IMR-90 (cell line): Measurements from ENCODE around the gene DOCK1. TPM values are rescaled to one million over a fixed set of nuclear protein-coding genes. Genes with fewer than 3 reads are reported as not detected.

Experiments used
- ATAC-seq: fragments of 200-7000 bp; cut with Tn5 transposase; 2 replicates; pipeline ENCODE4 v1.9.1; 2020; ENCODE audit warnings: low read depth, mild to moderate bottlenecking, moderate library complexity
- BruUV-seq: library from RNA; stranded (reverse); fragments of 400-500 nt; replicated peaks from 2 replicates; lab custom pipeline; 2021; lab: Mats Ljungman, UMichigan
- CTCF ChIA-PET: fragments of 300-600 bp; formaldehyde crosslinking; extraction: SDS; loops from one replicate; lab custom pipeline; 2021; ENCODE audit warnings: antibody characterized with exemption; lab: Yijun Ruan, JAX
- POLR2A ChIA-PET: fragments of 300-600 bp; sonication (Branson Sonifier 250); formaldehyde crosslinking; loops from one replicate; lab custom pipeline; 2022; ENCODE audit warnings: antibody characterized with exemption; ENCODE audit not compliant: unreplicated experiment; lab: Charles Lee
- DNase-seq: peaks from one replicate; pipeline ENCODE4 v3.0.0; 2013
- H2AFZ ChIP-seq: replicated peaks from 2 replicates; pipeline ENCODE3; 2013; ENCODE audit warnings: low read length, mild to moderate bottlenecking; ENCODE audit not compliant: poor library complexity
- H2AK5ac ChIP-seq: 2 replicates; pipeline ENCODE4 v1.6.1; 2013; ENCODE audit warnings: low read depth, low read length, inconsistent platforms
- H2AK9ac ChIP-seq: replicated peaks from 2 replicates; pipeline ENCODE3; 2013; ENCODE audit warnings: mild to moderate bottlenecking, low read depth, low read length, moderate library complexity; ENCODE audit not compliant: poor library complexity
- H2BK120ac ChIP-seq: 2 replicates; pipeline ENCODE4 v1.6.1; 2013; ENCODE audit warnings: low read depth, low read length, inconsistent platforms
- H2BK15ac ChIP-seq: 3 replicates; pipeline ENCODE4 v1.6.1; 2013; ENCODE audit warnings: low read depth, low read length, inconsistent platforms
- H2BK20ac ChIP-seq: 2 replicates; pipeline ENCODE4 v1.6.1; 2013; ENCODE audit warnings: low read depth, mild to moderate bottlenecking, inconsistent platforms, low read length, moderate library complexity
- H2BK5ac ChIP-seq: 2 replicates; pipeline ENCODE4 v1.6.1; 2013; ENCODE audit warnings: mild to moderate bottlenecking, low read depth, low read length, inconsistent platforms; ENCODE audit not compliant: poor library complexity, severe bottlenecking
- H3K14ac ChIP-seq: replicated peaks from 2 replicates; pipeline ENCODE4 v1.6.1; 2013; ENCODE audit warnings: low read depth, low read length, inconsistent platforms
- H3K18ac ChIP-seq: 2 replicates; pipeline ENCODE4 v1.6.1; 2013; ENCODE audit warnings: low read depth, low read length, control low read depth
- H3K23ac ChIP-seq: 2 replicates; pipeline ENCODE4 v1.6.1; 2013; ENCODE audit warnings: low read depth, low read length, inconsistent platforms
- H3K27ac ChIP-seq: 2 replicates; pipeline ENCODE4 v1.5.1; 2013; ENCODE audit warnings: mild to moderate bottlenecking, control low read depth, low read length; ENCODE audit not compliant: insufficient read depth
- H3K27me3 ChIP-seq: 2 replicates; pipeline ENCODE4 v1.6.1; 2013; ENCODE audit warnings: low read length; ENCODE audit not compliant: control insufficient read depth, insufficient read depth
- H3K36me3 ChIP-seq: 2 replicates; pipeline ENCODE4 v1.6.1; 2013; ENCODE audit warnings: low read length, mixed read lengths; ENCODE audit not compliant: control insufficient read depth, insufficient read depth
- H3K4ac ChIP-seq: 2 replicates; pipeline ENCODE4 v1.6.1; 2013; ENCODE audit warnings: low read depth, low read length, inconsistent platforms
- H3K4me1 ChIP-seq: 2 replicates; pipeline ENCODE4 v1.6.1; 2013; ENCODE audit warnings: low read length, mixed read lengths; ENCODE audit not compliant: control insufficient read depth, insufficient read depth
- H3K4me2 ChIP-seq: 2 replicates; pipeline ENCODE4 v1.6.1; 2013; ENCODE audit warnings: low read depth, mild to moderate bottlenecking, control low read depth, low read length, moderate library complexity
- H3K4me3 ChIP-seq: 2 replicates; pipeline ENCODE4 v1.5.1; 2013; ENCODE audit warnings: low read depth, mild to moderate bottlenecking, control low read depth, low read length, moderate library complexity; ENCODE audit not compliant: insufficient read depth
- H3K56ac ChIP-seq: 2 replicates; pipeline ENCODE4 v1.6.1; 2013; ENCODE audit warnings: low read length, inconsistent platforms; ENCODE audit not compliant: insufficient read depth; ENCODE audit errors: extremely low read depth
- H3K79me1 ChIP-seq, 2 experiments: 2 replicates each; pipeline ENCODE4 v1.6.1; 2013; ENCODE audit warnings: low read length in 2 of 2, inconsistent platforms in 1 of 2, low read depth in 1 of 2
- H3K9ac ChIP-seq: 2 replicates; pipeline ENCODE4 v1.6.1; 2013; ENCODE audit warnings: low read depth, low read length, control low read depth
- H3K9me1 ChIP-seq: 2 replicates; pipeline ENCODE4 v1.6.1; 2013; ENCODE audit warnings: low read length, inconsistent platforms; ENCODE audit not compliant: insufficient read depth
- H3K9me3 ChIP-seq: 2 replicates; pipeline ENCODE4 v1.6.1; 2013; ENCODE audit warnings: low read length; ENCODE audit not compliant: control insufficient read depth, insufficient read depth
- H4K20me1 ChIP-seq: 2 replicates; pipeline ENCODE4 v1.6.1; 2013; ENCODE audit warnings: low read length, inconsistent platforms; ENCODE audit not compliant: insufficient read depth
- H4K5ac ChIP-seq: 2 replicates; pipeline ENCODE4 v1.6.1; 2013; ENCODE audit warnings: mild to moderate bottlenecking, low read depth, low read length, control low read depth
- H4K8ac ChIP-seq, 2 experiments: 2 replicates each; pipeline ENCODE4 v1.6.1; 2013; ENCODE audit warnings: low read depth in 2 of 2, low read length in 2 of 2, control low read depth in 1 of 2, inconsistent platforms in 1 of 2
- H4K91ac ChIP-seq: 2 replicates; pipeline ENCODE4 v1.6.1; 2013; ENCODE audit warnings: low read depth, low read length, inconsistent platforms; ENCODE audit not compliant: insufficient read depth
- FOS ChIP-seq: fragments of 150-350 bp; IDR thresholded peaks from 2 replicates; pipeline ENCODE4 v1.6.1; 2016; ENCODE audit warnings: low read depth, low read length
- MXI1 ChIP-seq: IDR thresholded peaks from 2 replicates; pipeline ENCODE4 v1.6.1; 2012; ENCODE audit warnings: low read depth, mild to moderate bottlenecking, low read length, moderate library complexity, borderline replicate concordance
- RAD21 ChIP-seq: IDR thresholded peaks from 2 replicates; pipeline ENCODE4 v1.6.1; 2012; ENCODE audit warnings: low read length, improper control_type of control experiment
- RFX5 ChIP-seq: IDR thresholded peaks from 2 replicates; pipeline ENCODE4 v1.8.0; 2012; ENCODE audit warnings: low read depth, mild to moderate bottlenecking, low read length, moderate library complexity
- WGBS, 2 experiments: methylation state at CpG; one replicate each; pipeline versions ENCODE4 v1.1.5 to v1.1.7; 2013; ENCODE audit warnings: missing lambda C conversion rate in 2 of 2; ENCODE audit not compliant: insufficient read length in 1 of 2; ENCODE audit errors: extremely low coverage in 2 of 2; 5-methylcytosine and 5-hydroxymethylcytosine counted together
- dilution Hi-C: fragments of 300-500 bp; cut with HindIII; formaldehyde crosslinking; loops from one replicate; pipeline ENCODE4 v1.14.3; 2018; ENCODE audit warnings: low sequenced_read_pairs; ENCODE audit not compliant: unreplicated experiment
- in situ Hi-C: fragments of 300-500 bp; cut with MboI; formaldehyde crosslinking; loops from 3 replicates; pipeline ENCODE4 v1.14.3; 2019; ENCODE audit warnings: low sequenced_read_pairs, inconsistent platforms, mixed read lengths
- intact Hi-C: fragments of 100-400 bp; cut with micrococcal nuclease; formaldehyde crosslinking; loops from 2 replicates; pipeline ENCODE4 v1.10.0; 2022
- polyA plus RNA-seq, 3 experiments: library from polyadenylated mRNA; depleted of rRNA; stranded (reverse); fragments of >200 nt; gene quantifications; 2 replicates each; pipeline ENCODE4 v1.2.3, GENCODE V29; 2012; ENCODE audit warnings: low replicate concordance in 1 of 3
- total RNA-seq: library from RNA; depleted of rRNA; stranded (reverse); fragments of >200 nt; gene quantifications from 2 replicates; pipeline ENCODE4 v1.2.3, GENCODE V29; 2012
- TF ChIP-seq, protein P1 (sequence below): fragments of 150-350 bp; IDR thresholded peaks from 2 replicates; pipeline ENCODE4 v1.6.1; 2017; ENCODE audit warnings: mild to moderate bottlenecking, antibody characterized with exemption, low read length, low read depth

The DOCK1 gene
- total and polyA plus RNA-seq, 2 of the 4 experiments (the other 2 are of a cell fraction) = 28.2 to 71.0 TPM

DNA sequence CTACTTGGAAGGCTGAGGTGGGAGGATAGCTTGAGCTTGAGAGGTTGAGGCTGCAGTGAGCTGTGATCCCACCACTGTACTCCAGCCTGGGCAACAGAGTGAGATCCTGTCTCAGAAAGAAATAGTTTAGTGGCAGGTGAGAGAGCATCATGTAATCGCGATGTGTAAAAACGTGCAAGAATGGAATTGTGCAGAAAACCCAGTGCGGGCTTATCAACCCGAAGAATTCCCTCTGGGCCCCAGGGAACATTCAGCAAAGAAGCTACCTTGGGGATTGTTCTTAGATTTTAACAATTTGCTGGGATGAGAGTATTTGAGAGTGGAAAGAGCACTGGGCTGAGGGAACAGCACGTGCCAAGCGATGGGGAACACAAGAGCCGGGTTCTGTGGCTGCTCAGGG lies 398.5 kb downstream of the DOCK1 start:
- ATAC-seq = no peak
- Histone ChIP-seq H4K91ac (no peak overlapping the region), H4K5ac (no peak overlapping the region), H3K4ac (no peak overlapping the region), H3K36me3 (peaks cover 1% of the 10 kb centered on the region), H2BK120ac (no peak overlapping the region), H3K9me3 (no peaks in the 10 kb centered on the region), H3K18ac (no peak overlapping the region), H2BK20ac (no peak overlapping the region), H3K23ac (no peak overlapping the region), H2BK15ac (no peak overlapping the region), H4K20me1 (no peaks in the 10 kb centered on the region; the same call in 1 of the 2 replicates), H2BK5ac (no peak overlapping the region), H3K4me2 (no peak overlapping the region), H4K8ac (no peak overlapping the region), H3K9me1 (peaks cover 5% of the 10 kb centered on the region; the same call in 1 of the 2 replicates), H3K4me1 (peaks cover 2% of the 10 kb centered on the region; the same call in 1 of the 2 replicates), H3K56ac (no peak overlapping the region), H3K27ac (no peak overlapping the region), H3K79me1 (peaks cover 3 to 20% of the 10 kb centered on the region in 2 experiments; a peak in 3 of 4 replicates), H3K14ac (no peak overlapping the region), H3K4me3 (no peak overlapping the region), H3K27me3 (no peaks in the 10 kb centered on the region), H3K9ac (no peak overlapping the region), H2AK5ac (no peak overlapping the region), H2AFZ (no peak overlapping the region), H2AK9ac (no peak overlapping the region)
- intact Hi-C loops = no loop called here
- CTCF ChIA-PET = no interaction called here
- dilution Hi-C loops = no loop called here
- in situ Hi-C loops = no loop called here
- POLR2A ChIA-PET = no interaction called here
- 93% methylated on average over 5 of the region's 8 CpGs; no CpG with 5 or more reads in 1 of the 2 experiments for WGBS, 2 experiments
- BruUV-seq = no TSS peak
- DNase-seq = no peak
- TF ChIP-seq FOS = no peak
- TF ChIP-seq MXI1 = no peak
- TF ChIP-seq RFX5 = no peak
- no peak for TF ChIP-seq RAD21
- TF ChIP-seq, protein P1, sequence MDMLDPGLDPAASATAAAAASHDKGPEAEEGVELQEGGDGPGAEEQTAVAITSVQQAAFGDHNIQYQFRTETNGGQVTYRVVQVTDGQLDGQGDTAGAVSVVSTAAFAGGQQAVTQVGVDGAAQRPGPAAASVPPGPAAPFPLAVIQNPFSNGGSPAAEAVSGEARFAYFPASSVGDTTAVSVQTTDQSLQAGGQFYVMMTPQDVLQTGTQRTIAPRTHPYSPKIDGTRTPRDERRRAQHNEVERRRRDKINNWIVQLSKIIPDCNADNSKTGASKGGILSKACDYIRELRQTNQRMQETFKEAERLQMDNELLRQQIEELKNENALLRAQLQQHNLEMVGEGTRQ = no peak
